GM04504 (cell line): ENCODE measurements around the gene PPP6C.
"Not testable (repeated sequence)": the region's sequence is repeated elsewhere in the genome, so short reads cannot be mapped to it uniquely, and the experiment has no call there.

Experiments used
- DNase-seq: peaks from one replicate; pipeline ENCODE4 v3.0.0-alpha.2; 2012; ENCODE audit warnings: low read depth

The PPP6C gene

DNA sequence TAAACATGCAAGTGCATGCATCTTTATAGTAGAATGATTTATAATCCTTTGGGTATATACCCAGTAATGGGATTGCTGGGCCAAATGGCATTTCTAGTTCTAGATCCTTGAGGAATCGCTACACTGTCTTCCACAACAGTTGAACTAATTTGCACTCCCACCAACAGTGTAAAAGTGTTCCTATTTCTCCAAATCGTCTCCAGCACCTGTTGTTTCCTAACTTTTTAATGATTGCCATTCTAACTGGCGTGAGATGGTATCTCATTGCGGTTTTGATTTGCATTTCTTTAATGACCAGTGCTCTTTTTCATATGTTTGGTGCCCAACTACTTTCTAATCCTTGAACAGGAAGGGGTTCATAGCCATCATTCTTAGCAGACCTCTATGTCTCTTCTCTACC lies 7.8 kb downstream of the PPP6C start:
- DNase-seq = not testable (repeated sequence)

DNA sequence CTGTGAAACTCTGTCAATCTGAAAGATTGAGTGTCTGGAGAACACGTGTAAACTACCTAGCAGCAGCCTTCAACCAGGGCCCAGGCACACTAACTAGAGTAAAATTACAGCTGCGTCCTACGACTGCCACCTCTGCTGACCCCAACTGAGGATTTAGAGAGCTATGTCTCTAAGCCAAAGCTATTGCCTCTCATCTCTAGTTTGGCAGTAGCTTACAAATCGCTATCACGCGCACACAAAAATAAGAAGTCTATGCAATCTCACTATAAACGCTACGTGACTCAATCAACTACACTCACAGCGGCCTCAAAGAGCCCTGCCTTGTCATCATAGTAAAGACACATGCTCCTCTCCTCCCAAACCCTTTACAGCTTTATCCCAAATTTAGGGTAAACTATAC lies 8.7 kb downstream of the PPP6C start:
- DNase-seq = no peak

DNA sequence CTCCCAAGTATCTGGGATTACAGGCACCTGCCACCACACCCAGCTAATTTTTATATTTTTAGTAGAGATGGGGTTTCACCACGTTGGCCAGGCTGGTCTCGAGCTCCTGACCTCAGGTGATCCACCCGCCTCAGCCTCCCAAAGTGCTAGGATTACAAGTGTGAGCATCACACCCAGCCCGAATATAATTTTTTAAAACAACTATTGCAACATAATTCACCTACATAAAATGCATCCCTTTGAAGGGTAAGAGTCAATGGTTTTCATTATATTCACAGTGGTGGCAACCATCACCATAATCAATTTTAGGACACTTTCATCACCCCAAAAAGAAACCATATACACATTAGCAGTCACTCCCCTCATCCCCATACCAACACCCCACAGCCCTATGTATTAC lies 9.8 kb downstream of the PPP6C start:
- not testable (repeated sequence) for DNase-seq

DNA sequence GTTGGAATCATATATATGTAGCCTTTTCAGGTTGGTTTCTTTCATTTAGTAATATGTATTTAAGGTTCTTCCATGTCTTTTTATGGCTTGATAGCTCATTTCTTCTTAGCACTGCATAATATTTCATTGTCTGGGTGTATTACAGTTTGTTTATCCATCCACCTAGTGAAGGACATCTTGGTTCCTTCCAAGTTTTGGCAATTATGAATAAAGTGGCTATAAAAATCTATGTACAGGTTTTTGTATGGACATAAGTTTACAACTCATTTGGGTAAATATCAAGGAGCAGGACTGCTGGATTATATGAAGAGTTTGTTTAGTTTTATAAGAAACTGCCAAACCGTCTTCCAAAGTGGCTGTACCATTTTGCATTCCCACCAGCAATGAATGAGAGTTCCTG lies 11.7 kb downstream of the PPP6C start:
- no peak for DNase-seq

DNA sequence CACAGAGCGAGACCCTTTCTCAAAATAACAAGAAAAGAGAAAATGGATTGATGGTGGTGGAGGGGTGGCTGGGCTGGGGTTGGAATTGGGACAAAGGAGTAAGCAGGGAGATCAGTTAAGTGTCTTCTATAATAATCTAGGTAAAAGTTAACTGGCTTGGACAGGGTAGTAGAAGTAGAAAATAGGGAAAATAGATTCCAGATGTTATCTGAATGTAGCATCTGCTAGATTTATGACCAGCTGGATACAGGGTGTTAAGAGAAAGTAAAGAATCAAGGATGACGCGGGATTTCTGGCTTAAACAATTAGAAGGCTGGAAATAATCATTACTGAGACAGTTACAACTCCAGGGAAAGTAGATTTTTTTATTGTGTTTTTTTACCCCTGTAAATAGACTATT lies 13.0 kb downstream of the PPP6C start:
- DNase-seq = peak; percentile 58

DNA sequence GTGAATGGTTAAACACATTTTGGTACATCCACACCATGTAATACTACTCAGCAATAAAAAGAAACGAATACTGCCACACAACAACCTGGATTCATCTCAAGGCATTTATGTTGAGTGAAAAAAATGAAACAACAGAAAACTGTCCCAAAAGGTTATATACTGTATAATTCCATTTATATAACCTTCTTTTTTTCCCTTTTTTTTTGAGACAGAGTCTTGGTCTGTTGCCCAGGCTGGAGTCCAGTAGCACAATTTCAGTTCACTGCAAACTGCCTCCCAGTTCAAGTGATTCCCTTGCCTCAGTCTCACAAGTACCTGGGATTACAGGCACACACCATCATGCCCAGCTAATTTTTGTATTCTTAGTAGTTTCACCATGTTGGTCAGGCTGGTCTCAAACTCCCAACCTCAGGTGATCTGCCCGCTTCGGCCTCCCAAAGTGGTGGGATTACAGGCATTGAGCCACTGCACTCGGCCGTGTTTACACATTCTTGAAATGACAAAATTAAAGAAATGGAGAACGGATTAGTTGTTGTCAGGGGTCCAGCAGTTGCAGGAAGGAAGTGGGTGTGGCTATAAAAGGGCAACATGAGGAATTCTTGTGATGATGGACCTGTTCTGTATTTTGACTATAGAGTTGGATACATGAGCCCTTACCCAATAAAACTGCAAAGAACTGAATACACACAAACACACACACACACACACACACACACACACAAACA lies 17.4 kb downstream of the PPP6C start:
- DNase-seq = no peak

DNA sequence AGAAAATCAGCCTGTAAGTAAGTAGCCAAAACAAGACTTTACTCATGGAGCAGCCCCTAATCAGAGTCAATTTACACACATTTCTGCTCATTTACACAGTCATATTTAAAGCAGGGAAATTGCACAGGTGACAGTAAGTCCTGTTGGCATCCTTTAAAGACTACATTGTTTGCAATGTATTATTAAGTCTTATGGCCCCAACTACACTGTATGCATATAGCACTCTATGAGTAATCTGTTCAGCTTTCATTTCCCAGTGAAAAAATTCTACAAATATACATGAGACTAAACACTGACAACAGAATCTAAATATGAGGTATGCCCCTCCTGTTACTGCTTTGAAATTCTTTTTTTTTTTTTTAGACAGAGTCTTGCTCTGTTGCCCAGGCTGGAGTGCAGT lies 19.7 kb downstream of the PPP6C start:
- DNase-seq = no peak

DNA sequence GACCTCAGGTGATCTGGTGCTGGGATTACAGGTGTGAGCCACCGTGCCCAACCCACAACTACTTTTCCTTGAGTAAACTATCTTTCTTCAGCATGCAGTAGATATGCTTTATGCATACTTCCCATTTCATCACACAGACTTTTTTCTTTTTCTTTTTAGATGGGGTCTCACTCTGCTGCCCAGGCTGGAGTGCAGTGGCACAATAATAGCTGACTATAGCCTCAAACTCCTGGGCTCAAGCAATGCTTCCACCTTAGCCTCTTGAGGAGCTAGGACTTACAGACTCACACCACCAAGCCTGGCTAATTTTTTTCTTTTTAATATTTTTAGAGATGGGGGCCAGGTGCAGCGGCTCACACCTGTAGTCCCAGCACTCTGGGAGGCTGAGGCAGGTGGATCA lies 22.8 kb downstream of the PPP6C start:
- DNase-seq = no peak

DNA sequence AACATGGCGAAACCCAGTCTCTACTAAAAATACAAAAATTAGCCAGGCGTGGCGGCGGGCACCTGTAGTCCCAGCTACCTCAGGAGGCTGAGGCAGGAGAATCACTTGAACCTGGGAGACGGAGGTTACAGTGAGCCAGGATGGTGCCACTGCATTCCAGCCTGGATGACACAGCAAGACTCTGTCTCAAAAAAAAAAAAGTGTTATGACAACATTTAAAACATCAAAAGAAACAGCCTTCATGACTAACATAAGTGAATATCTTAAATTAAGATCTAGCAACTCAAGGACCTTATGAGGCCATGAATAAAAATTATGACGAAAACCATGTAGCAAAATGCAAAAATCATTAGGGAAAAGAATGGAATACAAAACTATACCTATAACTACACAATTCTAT lies 26.7 kb downstream of the PPP6C start:
- not testable (repeated sequence) for DNase-seq

DNA sequence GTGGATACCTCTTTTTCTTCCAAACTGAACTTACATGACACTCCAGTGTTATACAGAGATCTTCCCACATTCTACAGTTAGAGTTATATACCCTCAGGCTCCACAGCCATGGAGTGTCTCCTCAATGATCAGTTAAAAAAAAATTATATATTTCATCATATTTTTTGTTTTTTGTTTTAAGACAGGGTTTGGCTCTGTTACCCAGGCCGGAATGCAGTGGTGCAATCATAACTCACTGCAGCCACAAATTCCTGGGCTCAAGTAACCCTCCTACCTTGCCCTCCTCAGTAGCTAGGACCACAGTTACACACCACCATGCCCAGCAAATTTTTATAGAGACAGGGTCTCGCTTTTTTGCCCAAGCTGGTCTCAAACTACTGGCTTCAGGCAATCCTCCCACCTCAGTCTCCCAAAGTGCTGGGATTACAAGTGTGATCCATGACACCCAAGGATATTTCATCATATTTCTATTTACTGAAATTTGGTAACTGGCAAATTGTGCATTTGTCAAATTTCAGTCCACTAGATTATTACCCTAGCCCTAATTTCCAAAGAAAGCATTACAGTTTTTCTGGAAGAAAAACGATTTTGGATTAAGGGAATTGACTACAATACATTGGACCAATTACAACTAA lies 28.2 kb downstream of the PPP6C start:
- DNase-seq = no peak

DNA sequence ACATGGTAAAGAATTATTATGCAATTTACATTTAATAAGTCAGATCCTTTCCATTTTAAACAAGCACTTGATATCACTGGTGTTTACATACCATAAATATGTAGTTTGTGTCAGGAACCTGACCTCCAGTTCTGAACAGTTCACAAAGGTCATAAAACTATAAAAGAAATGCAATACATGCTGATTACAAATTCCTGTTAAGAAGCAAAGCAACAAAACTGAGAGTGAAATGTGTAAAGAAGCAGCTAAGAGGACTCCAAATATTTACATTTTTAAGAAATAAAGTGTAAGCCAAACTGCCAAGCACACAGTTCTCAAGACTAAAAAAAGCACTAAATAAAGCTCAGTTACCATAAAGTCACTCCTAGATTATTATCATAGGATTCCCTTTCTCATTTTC lies 28.9 kb downstream of the PPP6C start:
- DNase-seq = no peak

DNA sequence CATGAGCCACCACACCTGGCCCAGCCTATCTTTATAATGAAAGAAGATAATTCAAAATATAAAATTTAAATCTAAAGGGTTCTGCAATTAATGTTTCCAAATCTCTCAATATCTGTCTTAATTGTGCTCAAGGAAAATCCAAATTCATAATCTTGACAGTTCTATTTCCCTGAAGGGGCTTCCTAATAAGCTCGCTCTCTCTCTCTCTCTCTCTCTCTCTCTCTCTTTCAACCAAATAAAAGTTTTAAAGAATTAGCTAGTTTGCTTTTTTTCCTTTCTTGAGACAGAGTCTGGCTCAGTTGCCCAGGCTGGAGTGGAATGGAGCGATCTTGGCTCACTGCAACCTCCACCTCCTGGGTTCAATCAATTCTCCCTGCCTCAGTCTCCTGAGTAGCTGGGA lies 33.1 kb downstream of the PPP6C start:
- DNase-seq = no peak

DNA sequence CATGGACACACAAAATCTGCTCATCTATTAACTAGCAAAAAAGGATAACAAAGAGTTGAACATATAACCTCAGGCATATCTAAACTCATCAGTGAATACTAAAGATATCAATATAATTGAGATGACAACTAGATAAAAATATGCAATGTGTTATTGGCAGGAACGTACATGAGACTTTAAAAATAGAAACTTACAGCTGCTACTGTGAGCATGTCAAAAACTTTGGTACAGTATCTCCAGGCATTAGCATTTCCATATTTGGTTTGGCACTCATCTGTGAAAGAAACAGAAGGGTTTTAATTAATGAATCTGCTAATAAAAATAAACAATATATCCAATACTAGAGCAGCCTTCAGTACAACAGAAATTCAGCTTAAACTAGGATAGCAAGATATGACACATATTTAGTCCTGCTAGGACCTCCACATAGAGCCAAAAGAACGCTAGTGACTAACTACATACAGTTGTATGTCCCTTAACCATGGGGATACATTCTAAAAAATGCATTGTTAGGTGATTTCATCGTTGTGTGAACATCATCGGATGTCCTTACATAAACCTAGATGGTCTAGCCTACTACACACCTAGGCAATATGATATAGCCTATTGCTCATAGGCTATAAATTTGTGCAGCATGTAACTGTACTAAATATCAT lies 35.8 kb downstream of the PPP6C start:
- no peak for DNase-seq

DNA sequence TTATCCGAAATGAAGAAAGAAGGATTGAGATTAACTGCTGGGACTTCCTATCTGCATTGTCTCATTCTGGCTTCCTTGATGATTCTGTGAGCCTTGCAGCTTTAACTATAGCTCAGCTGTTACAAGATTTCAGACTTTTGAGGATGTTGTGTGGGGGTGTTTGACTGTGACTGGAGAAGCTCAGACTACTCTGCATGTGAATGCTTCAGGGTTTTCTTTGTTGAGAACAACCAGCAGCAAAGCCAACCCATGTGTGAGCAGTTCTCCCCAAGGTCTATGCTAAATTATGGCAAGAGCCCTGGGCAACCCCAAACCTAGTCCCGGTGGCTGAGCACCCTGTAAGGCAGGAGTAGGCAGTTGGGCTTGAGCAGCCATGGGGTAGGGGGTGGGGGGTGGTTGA lies 37.9 kb downstream of the PPP6C start:
- DNase-seq = no peak

DNA sequence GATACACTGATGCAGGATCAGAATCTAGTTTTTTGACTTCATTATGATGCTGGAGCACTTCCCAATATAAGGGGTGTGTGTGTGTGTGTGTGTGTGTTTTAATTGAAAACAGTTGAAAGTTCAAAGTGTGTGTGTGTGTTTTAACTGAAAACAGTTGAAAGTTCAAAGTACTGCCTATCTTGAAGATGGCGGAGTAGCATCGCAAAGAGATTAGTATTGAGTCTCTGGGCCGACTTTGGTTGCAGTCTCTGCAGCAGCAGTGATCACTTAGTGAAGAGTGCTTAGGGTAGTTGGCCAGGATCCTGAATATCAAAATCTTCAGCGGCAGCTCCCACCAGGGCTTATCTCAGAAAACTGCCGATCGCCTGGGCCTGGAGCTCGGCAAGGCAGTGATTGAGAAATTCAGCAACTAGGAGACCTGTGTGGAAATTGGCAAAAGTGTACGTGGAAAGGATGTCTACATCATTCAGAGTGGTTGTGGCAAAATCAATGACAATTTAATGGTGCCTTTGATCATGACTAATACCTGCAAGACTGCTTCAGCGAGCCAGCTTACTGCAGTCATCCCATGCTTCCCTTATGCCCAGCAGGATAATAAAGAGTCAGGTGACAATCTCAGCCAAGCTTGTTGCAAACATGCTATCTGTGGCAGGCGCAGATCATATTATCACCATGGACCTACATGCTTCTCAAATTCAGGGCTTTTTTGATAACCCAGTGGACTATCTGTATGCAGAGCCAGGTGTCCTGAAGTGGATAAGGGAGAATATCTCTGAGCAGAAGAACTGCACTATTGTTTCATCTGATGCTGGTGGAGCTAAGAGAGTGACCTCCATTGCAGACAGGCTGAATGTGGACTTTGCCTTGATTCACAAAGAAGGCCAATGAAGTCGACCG lies 39.0 kb downstream of the PPP6C start:
- DNase-seq = no peak

DNA sequence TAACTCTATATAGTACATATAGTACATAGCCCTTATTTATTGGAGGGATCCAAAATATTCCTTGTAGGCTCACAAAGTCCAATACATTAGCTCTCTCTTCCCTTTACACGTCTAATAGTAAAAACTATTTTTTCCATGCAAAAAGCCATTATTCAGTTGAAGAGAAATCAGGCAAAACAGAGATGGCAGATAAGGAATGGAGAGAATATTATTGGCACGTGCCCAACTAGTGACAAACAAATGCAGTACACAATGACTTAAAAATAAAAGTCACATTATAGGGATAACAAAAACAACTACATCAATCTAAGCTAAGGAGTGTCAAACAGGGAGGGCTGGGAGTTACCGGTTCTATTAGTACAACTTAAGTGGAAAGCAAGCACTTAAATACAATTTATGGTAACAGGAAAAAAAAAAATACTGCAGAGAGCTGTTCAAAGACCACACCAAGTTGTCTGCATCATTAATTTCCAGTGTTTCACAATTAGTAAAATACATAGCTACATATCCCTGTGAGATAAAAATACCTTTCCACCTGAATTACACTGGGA lies 42.1 kb downstream of the PPP6C start:
- DNase-seq = no peak

DNA sequence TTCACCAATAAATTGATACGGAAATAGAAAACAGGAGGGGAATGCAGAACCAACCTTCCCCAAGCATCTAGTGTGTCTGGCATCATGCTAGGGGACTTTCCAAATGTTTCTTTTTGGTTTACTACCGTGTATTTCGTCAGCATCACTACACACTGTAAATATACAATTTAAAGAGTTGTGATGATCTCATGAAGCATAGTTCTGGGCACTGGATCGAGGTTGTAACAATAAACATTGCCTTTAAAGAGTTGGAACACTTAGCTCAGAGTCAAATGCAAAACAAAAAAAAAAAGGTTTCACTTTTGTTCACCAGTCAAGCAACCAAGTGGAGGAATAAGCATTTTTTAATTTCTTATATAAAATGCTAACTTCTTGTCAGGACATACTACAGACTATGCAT lies 43.4 kb downstream of the PPP6C start:
- DNase-seq = no peak

DNA sequence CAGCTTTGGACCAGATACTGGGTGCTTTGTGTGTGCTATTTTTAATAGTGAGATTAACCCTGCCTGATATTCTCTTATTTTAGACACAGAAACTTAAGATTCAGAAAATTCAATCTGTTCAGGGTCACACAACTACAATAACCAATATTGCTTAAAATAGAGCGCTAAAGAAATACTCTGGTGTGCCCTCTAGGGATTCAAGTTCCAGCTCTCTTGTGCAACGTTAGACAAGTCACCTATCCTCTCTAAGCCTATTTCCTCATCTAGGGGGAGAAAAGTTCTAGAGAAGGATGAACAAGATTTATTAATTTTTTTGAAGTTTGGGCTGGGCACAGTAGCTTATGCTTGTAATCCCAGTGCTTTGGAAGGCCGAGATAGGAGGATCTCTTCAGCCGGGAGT lies 44.2 kb downstream of the PPP6C start:
- no peak for DNase-seq

DNA sequence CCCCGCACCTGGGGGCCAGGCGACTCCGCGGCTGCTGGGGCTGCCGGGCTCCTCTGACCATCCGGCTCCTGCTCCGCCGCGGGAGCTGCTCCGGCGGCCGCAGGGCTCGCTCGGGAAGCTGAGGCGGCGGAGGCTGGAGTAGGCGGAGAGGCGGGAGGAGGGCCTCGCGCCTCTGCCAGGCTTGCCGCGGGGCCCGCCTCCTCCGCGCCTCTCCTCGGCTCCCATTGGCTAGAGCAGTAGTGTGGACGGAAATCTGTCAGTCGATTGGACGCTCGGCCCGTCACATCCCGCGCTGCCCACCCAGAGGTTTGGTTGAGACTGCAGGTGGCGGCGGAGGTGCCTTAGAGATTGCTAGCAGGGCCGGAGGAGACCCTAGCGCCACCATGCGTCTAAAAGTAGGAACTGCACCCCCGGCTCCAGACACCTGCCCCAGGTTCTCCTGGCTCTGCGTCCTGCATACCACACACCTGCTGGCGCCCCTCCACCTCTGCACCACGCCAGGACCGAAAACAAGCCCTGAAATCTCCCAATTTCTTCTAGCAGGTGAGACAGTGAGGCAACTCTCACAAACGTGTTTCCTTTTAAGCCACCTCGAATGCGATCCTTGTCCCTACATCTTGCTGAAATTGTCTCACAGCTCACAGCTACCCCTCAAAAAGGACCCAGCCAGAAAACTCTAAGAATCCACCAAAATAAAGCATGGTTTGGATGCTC lies 46.1 kb downstream of the PPP6C start, which contains the start of gene SCAI:
Gene SCAI (minus strand): TSS at position 152 of the 714 bp plus-strand sequence. CDS start 91 bp downstream, at position 61.
- peak; percentile 97 for DNase-seq

DNA sequence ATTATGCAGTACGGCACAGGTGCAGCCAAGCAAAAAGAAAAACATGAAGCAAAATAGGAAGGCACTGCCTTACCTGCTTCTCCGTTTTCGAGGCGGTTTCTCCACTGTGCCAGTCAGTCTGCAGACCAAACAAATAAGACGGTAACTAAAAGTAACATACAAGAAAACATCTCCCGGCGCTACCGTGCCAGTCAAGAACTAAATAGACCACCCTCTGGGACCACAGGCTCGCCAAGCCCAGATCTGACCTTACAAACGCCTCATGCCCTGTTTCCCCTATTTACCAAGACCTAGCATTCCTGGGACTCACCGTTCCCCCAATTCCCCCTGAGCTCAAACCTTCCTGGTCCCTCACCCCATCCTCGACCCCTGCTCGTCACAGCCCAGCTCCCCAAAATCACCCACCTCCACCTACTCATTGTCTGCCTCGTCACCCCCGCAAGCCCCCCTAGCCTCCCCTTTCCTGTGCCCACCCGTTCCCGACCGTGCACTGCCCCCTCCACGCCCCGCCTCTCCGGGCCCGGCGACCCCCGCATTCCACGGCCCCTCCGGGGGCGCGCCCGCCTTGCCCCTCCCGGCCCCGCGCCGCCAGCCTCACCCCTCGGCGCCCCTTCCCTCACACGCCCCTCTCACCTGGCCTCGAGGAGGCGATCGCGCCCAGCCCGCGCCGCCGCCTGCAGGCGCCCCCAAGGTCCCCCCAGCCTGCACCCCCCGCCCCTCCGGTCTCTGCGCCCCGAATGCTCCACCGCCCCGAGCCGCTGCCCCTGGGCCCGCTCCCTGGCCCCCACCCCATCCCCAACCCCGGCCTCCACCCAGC lies 46.8 kb downstream of the PPP6C start:
- DNase-seq = no peak

DNA sequence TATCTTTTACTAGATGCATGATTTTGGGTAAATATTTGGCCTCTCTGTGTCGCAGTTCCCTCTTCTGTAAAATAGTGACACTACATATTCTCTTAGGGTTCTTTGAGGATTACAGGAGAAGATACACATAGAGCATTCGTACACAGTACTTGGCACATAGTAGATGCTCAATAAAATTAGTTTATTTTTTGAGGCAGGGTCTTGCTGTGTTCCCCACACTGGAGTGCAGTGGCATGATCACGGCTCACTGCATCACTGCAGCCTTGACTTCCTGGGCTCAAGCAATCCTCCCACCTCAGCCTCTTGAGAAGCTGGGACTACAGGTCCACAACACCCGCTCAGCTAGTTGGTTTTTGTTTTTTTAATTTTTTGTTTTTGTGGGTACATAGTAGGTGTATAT lies 47.9 kb downstream of the PPP6C start:
- DNase-seq = no peak
